ENCODE measurements around the gene MZT2B. TPM values are rescaled to one million over a fixed set of nuclear protein-coding genes. Genes with fewer than 3 reads are reported as not detected.
"Not testable (repeated sequence)": the region's sequence is repeated elsewhere in the genome, so short reads cannot be mapped to it uniquely, and the experiment has no call there.

Gene MZT2B
- total RNA-seq, 3 donors from 2014 or later (not counting 1 experiment from before 2014, with no cell fraction given) = 101 to 152 (median 133) TPM

DNA sequence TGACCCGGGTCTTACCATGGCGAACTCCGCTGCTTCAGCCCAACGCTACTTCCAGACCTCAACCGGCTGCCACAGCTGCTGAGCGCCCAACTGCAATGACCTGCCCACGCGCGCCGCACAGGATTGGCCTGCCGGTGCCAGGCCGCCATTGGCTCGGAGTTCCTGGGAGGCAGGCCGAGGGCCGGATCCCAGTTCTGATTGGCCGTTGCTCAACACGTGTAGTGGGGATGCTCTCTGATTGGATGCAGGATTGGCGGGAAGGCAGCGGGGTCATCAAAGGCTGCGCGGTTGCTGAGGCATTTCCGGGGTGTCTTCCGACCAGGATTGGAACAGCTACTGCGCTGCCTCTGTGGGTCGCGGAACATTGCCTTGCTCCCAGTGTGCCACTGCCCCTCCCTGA is 16.3 kb downstream of the MZT2B start, which contains the start of gene TUBA3E:
TSS of gene TUBA3E (minus strand) at position 97 of the 400 bp plus-strand sequence. CDS start at position 18, 79 bp downstream.
- H3K4me1 ChIP-seq (ENCODE audit: control insufficient read depth, insufficient read depth, low read length) = no peaks in the 10 kb centered on the region
- no peaks in the 10 kb centered on the region for H3K9me3 Mint-ChIP-seq
- WGBS (ENCODE audit: insufficient coverage) = no CpG with 5 or more reads among the region's 26 CpGs
- peaks cover 0 to 2% of the 10 kb centered on the region in 2 donors for H3K27me3 Mint-ChIP-seq (ENCODE audit: low read depth in 2 of 2)
- no peaks in the 10 kb centered on the region for H3K27me3 ChIP-seq (ENCODE audit: control insufficient read depth, insufficient read depth, low read length)
- DNase-seq (no peak), ATAC-seq (no peak)
- no peak within 1 kb of the TSS for H3K27ac Mint-ChIP-seq
- no peaks in the 10 kb centered on the region for H3K36me3 Mint-ChIP-seq
- H3K4me3 ChIP-seq (ENCODE audit: low read length) = no peak within 1 kb of the TSS
- no peak within 1 kb of the TSS for H3K27ac ChIP-seq (ENCODE audit: low read length)
- no peak within 1 kb of the TSS for H3K4me3 Mint-ChIP-seq
- TF ChIP-seq CTCF (IDR thresholded peaks at IDR 0.05) = no peak
- H3K9me3 ChIP-seq (ENCODE audit: control insufficient read depth, insufficient read depth, low read length) = no peaks in the 10 kb centered on the region
- H3K36me3 ChIP-seq (ENCODE audit: control insufficient read depth, insufficient read depth, low read length) = no peaks in the 10 kb centered on the region
- intact Hi-C loops (cut with micrococcal nuclease) = no loop called here
- H3K4me1 Mint-ChIP-seq = no peaks in the 10 kb centered on the region

GRCh38 chr2:130202518-130202917 is 20.5 kb downstream of the MZT2B start:
- intact Hi-C loops (cut with micrococcal nuclease); H3K4me3 Mint-ChIP-seq; H3K9me3 Mint-ChIP-seq; H3K27me3 Mint-ChIP-seq (ENCODE audit: low read depth in 2 of 2); H3K4me1 Mint-ChIP-seq; H3K27ac ChIP-seq (ENCODE audit: low read length); DNase-seq; H3K36me3 ChIP-seq (ENCODE audit: control insufficient read depth, insufficient read depth, low read length); H3K9me3 ChIP-seq (ENCODE audit: control insufficient read depth, insufficient read depth, low read length); H3K36me3 Mint-ChIP-seq; H3K4me1 ChIP-seq (ENCODE audit: control insufficient read depth, insufficient read depth, low read length); H3K27me3 ChIP-seq (ENCODE audit: control insufficient read depth, insufficient read depth, low read length); H3K4me3 ChIP-seq (ENCODE audit: low read length); H3K27ac Mint-ChIP-seq: not testable (repeated sequence)
- ATAC-seq = peak in 1 of 3 donors; percentile 32
- WGBS (ENCODE audit: insufficient coverage) = no CpG with 5 or more reads among the region's 7 CpGs

- H3K4me3 Mint-ChIP-seq; H3K27me3 Mint-ChIP-seq (ENCODE audit: low read depth in 2 of 2); H3K36me3 Mint-ChIP-seq; H3K27ac ChIP-seq (ENCODE audit: low read length); H3K36me3 ChIP-seq (ENCODE audit: control insufficient read depth, insufficient read depth, low read length); H3K27me3 ChIP-seq (ENCODE audit: control insufficient read depth, insufficient read depth, low read length); H3K9me3 Mint-ChIP-seq; H3K4me1 Mint-ChIP-seq; H3K9me3 ChIP-seq (ENCODE audit: control insufficient read depth, insufficient read depth, low read length); intact Hi-C loops (cut with micrococcal nuclease); H3K4me1 ChIP-seq (ENCODE audit: control insufficient read depth, insufficient read depth, low read length); H3K4me3 ChIP-seq (ENCODE audit: low read length); ATAC-seq; DNase-seq; H3K27ac Mint-ChIP-seq: not testable (repeated sequence)
- 95% methylated on average over 2 of the region's 3 CpGs for WGBS (ENCODE audit: insufficient coverage)
Measured at GRCh38 chr2:130203150-130203549, 21.1 kb downstream of the MZT2B start.

GRCh38 chr2:130207051-130207450 is 25.0 kb downstream of the MZT2B start:
- intact Hi-C loops (cut with micrococcal nuclease); H3K36me3 Mint-ChIP-seq; H3K4me3 ChIP-seq (ENCODE audit: low read length); H3K27me3 ChIP-seq (ENCODE audit: control insufficient read depth, insufficient read depth, low read length); ATAC-seq; H3K27ac ChIP-seq (ENCODE audit: low read length); H3K9me3 Mint-ChIP-seq; H3K4me1 ChIP-seq (ENCODE audit: control insufficient read depth, insufficient read depth, low read length); DNase-seq; H3K4me3 Mint-ChIP-seq; H3K36me3 ChIP-seq (ENCODE audit: control insufficient read depth, insufficient read depth, low read length); H3K27ac Mint-ChIP-seq; H3K4me1 Mint-ChIP-seq; H3K9me3 ChIP-seq (ENCODE audit: control insufficient read depth, insufficient read depth, low read length): not testable (repeated sequence)
- WGBS (ENCODE audit: insufficient coverage) = 90% methylated on average over 9 of the region's 13 CpGs
- H3K27me3 Mint-ChIP-seq (ENCODE audit: low read depth in 2 of 2) = peaks cover 6 to 11% of the 10 kb centered on the region in 2 donors

DNA sequence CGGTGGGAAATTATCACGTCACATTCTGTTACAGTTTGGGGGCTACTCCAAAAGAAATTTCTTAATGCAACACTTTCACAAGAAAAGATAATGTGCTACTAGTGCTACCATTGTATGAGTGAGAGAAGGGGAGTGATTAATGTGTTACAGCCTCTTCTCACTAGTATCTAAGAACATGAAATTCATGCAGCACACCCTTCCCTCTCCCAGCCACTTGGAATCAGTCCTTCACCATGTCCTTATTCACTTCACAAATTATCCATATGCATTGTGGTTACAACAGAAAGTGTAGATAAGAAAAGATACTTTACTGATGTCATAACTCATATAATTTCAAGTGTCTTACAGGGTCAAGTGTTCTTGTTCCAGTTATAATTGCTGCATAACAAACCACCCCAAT is 37.1 kb downstream of the MZT2B start:
- H3K4me3 ChIP-seq (ENCODE audit: low read length); H3K9me3 ChIP-seq (ENCODE audit: control insufficient read depth, insufficient read depth, low read length); H3K4me1 ChIP-seq (ENCODE audit: control insufficient read depth, insufficient read depth, low read length); H3K36me3 Mint-ChIP-seq; DNase-seq; H3K4me1 Mint-ChIP-seq; intact Hi-C loops (cut with micrococcal nuclease); ATAC-seq; H3K4me3 Mint-ChIP-seq; H3K27ac ChIP-seq (ENCODE audit: low read length); H3K27ac Mint-ChIP-seq; H3K36me3 ChIP-seq (ENCODE audit: control insufficient read depth, insufficient read depth, low read length); H3K9me3 Mint-ChIP-seq; H3K27me3 ChIP-seq (ENCODE audit: control insufficient read depth, insufficient read depth, low read length): not testable (repeated sequence)
- WGBS (ENCODE audit: insufficient coverage) = no CpG with 5 or more reads among the region's 2 CpGs
- H3K27me3 Mint-ChIP-seq (ENCODE audit: low read depth in 2 of 2) = peaks cover 6 to 14% of the 10 kb centered on the region in 2 donors

DNA sequence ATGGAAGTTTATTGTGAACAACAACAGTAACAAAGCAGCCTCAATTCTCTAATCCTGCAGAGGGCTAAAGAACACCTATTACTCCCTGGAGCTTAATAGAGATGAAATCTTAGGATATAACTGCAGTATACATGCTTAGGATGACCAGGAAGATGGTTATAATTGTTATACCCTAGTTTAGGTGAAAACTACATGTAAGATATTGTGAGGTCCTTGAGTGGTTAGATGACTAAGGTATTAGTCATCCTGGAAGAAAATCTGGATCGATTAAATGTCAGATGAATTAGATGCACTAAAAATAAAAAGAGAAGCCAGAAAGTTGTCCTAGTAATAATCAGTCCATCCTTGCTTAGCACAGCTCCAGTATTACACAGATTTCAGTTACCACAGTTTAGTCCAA is 38.4 kb downstream of the MZT2B start:
- H3K27ac Mint-ChIP-seq; H3K4me1 ChIP-seq (ENCODE audit: control insufficient read depth, insufficient read depth, low read length); H3K27me3 Mint-ChIP-seq (ENCODE audit: low read depth in 2 of 2); intact Hi-C loops (cut with micrococcal nuclease); DNase-seq; H3K9me3 ChIP-seq (ENCODE audit: control insufficient read depth, insufficient read depth, low read length); H3K9me3 Mint-ChIP-seq; H3K36me3 ChIP-seq (ENCODE audit: control insufficient read depth, insufficient read depth, low read length); ATAC-seq; H3K4me3 Mint-ChIP-seq; H3K4me3 ChIP-seq (ENCODE audit: low read length); H3K27ac ChIP-seq (ENCODE audit: low read length); H3K27me3 ChIP-seq (ENCODE audit: control insufficient read depth, insufficient read depth, low read length); H3K4me1 Mint-ChIP-seq; H3K36me3 Mint-ChIP-seq: not testable (repeated sequence)
- WGBS (ENCODE audit: insufficient coverage) = no CpG with 5 or more reads among the region's 1 CpG

DNA sequence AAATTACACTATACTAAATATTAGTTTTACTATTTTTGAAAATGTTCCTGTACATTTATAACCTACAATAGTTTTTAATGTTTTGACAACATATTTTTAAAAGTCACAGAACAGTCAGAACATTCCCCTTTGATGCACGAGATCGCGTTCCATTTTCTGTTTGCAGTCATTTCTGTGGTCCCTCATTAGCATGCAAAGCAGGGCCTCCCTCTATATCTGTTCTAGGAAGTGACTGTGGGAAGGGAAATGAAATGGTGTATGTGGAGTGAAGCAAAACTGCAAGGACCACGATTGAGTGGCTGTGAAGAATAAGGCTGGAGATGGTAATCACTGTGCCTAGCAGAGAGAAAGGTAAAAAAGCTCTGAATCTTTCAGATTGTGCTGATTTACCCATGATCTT is 40.5 kb downstream of the MZT2B start:
- DNase-seq; H3K36me3 ChIP-seq (ENCODE audit: control insufficient read depth, insufficient read depth, low read length); H3K4me3 ChIP-seq (ENCODE audit: low read length); H3K9me3 Mint-ChIP-seq; H3K27me3 ChIP-seq (ENCODE audit: control insufficient read depth, insufficient read depth, low read length); H3K4me3 Mint-ChIP-seq; H3K27ac ChIP-seq (ENCODE audit: low read length); H3K4me1 Mint-ChIP-seq; H3K4me1 ChIP-seq (ENCODE audit: control insufficient read depth, insufficient read depth, low read length); H3K9me3 ChIP-seq (ENCODE audit: control insufficient read depth, insufficient read depth, low read length); intact Hi-C loops (cut with micrococcal nuclease); H3K27ac Mint-ChIP-seq; H3K36me3 Mint-ChIP-seq; H3K27me3 Mint-ChIP-seq (ENCODE audit: low read depth in 2 of 2); ATAC-seq: not testable (repeated sequence)
- WGBS (ENCODE audit: insufficient coverage) = 0% methylated on average over 1 of the region's 4 CpGs

Data from natural killer cell (primary cell).